Caki2 (cell line): ENCODE results near the gene FKRP. TPM values are rescaled to one million over a fixed set of nuclear protein-coding genes. Genes with fewer than 3 reads are reported as not detected.
"Not testable (repeated sequence)": the region's sequence is repeated elsewhere in the genome, so short reads cannot be mapped to it uniquely, and the experiment has no call there.

Experiments
- DNase-seq: peaks from one replicate; pipeline ENCODE4 v3.0.0-alpha.2; 2015; ENCODE audit warnings: low read depth
- in situ Hi-C: cut with HindIII; loops from 2 replicates; pipeline ENCODE4 v1.10.0; 2016; ENCODE audit warnings: low sequenced_read_pairs, low pct_unique_long_range_greater_than_20kb, mixed read lengths
- total RNA-seq: library from RNA; depleted of rRNA; stranded (reverse); fragments of >200 nt; shearing (Covaris generic); gene quantifications from 2 replicates; pipeline ENCODE4 v1.2.3, GENCODE V29; 2014; ENCODE audit warnings: low replicate concordance

The FKRP gene
- total RNA-seq, 1 experiment from 2014 or later = 23.7 TPM

GRCh38 chr19:46772170-46773017 is 26.5 kb downstream of the FKRP start:
- in situ Hi-C loops = no loop called here
- no peak for DNase-seq

GRCh38 chr19:46773018-46773399 is 27.2 kb downstream of the FKRP start:
- DNase-seq = no peak
- in situ Hi-C loops = no loop called here

- in situ Hi-C loops = no loop called here
- no peak for DNase-seq
Observed at GRCh38 chr19:46775642-46776258, 29.9 kb downstream of the FKRP start.

- DNase-seq = no peak
- in situ Hi-C loops = no loop called here
Observed at GRCh38 chr19:46776927-46777911, 31.4 kb downstream of the FKRP start.

- in situ Hi-C loops = not testable (repeated sequence)
Observed at GRCh38 chr19:46777956-46778645, 32.2 kb downstream of the FKRP start.

GRCh38 chr19:46782355-46783019 is 36.6 kb downstream of the FKRP start:
- in situ Hi-C loops = no loop called here
- DNase-seq = no peak

More at GRCh38 chr19:46777956-46778645, 32.2 kb downstream of the FKRP start:
- not testable (repeated sequence) for DNase-seq

GRCh38 chr19:46783670-46784069 is 37.8 kb downstream of the FKRP start:
- no peak for DNase-seq
- in situ Hi-C loops = no loop called here

- in situ Hi-C loops = no loop called here
- peak; percentile 97 for DNase-seq
Observed at GRCh38 chr19:46784262-46785053, 38.6 kb downstream of the FKRP start.

GRCh38 chr19:46785054-46785979 is 39.5 kb downstream of the FKRP start:
- DNase-seq = peak; percentile 93
- in situ Hi-C loops = no loop called here

GRCh38 chr19:46785980-46786235 is 40.1 kb downstream of the FKRP start:
- DNase-seq = no peak
- in situ Hi-C loops = no loop called here

- DNase-seq = peak; percentile 85
- in situ Hi-C loops = no loop called here
Observed at GRCh38 chr19:46786236-46787039, 40.6 kb downstream of the FKRP start.

GRCh38 chr19:46787040-46787330 is 41.1 kb downstream of the FKRP start:
- no peak for DNase-seq
- in situ Hi-C loops = no loop called here

- in situ Hi-C loops = no loop called here
- DNase-seq = peak; percentile 69
Observed at GRCh38 chr19:46787331-46788261, 41.7 kb downstream of the FKRP start.

- peak; percentile 95 for DNase-seq
- in situ Hi-C loops = no loop called here
Observed at GRCh38 chr19:46788262-46788967, 42.6 kb downstream of the FKRP start, which contains the start of gene SLC1A5. TSS of gene SLC1A5 (minus strand) at chr19:46788594. CDS start at chr19:46787965, 629 bp downstream.
